Naive thymus-derived CD8-positive, alpha-beta T cell (primary cell): ENCODE data around the gene WIPF3. TPM values are rescaled to one million over a fixed set of nuclear protein-coding genes. Genes with fewer than 3 reads are reported as not detected.
A peak's percentile ranks its signal among the peaks of the same experiment; 100 is the strongest.

Source experiments
- ATAC-seq, 2 donors: fragments of 150-1000 bp; cut with Tn5 transposase in 1 of 2; sonication (Bioruptor Pico), chemical (Tn5 transposase) in 1 of 2; 1 replicate in 1 of 2; 2 replicates in 1 of 2; pipeline ENCODE4 v1.10.0; 2021; ENCODE audit warnings: mild to moderate bottlenecking in 2 of 2, moderate library complexity in 2 of 2
- POLR2A ChIA-PET: fragments of 350-600 bp; sonication (Branson Sonifier 250); formaldehyde crosslinking; loops from one replicate; lab custom pipeline; 2021; ENCODE audit warnings: antibody characterized with exemption; lab: Charles Lee
- DNase-seq, 10 donors: peaks; one replicate each; pipeline versions ENCODE4 v3.0.0 to v3.0.0-alpha.2; 2020 to 2022
- H3K27ac Mint-ChIP-seq, 10 donors: one replicate each; pipeline ENCODE4 v1.8.0; 2020 to 2022; ENCODE audit warnings: mild to moderate bottlenecking in 10 of 10, mixed read lengths in 10 of 10, moderate library complexity in 4 of 10, inconsistent platforms in 1 of 10
- H3K27me3 Mint-ChIP-seq, 5 donors: one replicate each; pipeline ENCODE4 v1.8.0; 2021 to 2022; ENCODE audit warnings: mixed read lengths in 5 of 5
- H3K36me3 Mint-ChIP-seq, 3 donors: one replicate each; pipeline ENCODE4 v1.8.0; 2020 to 2022; ENCODE audit warnings: mixed read lengths in 3 of 3, mild to moderate bottlenecking in 2 of 3, inconsistent platforms in 1 of 3
- H3K4me1 Mint-ChIP-seq, 4 donors: one replicate each; pipeline ENCODE4 v1.8.0; 2021 to 2022; ENCODE audit warnings: mixed read lengths in 4 of 4
- H3K4me3 Mint-ChIP-seq, 10 donors: one replicate each; pipeline ENCODE4 v1.8.0; 2020 to 2022; ENCODE audit warnings: mild to moderate bottlenecking in 10 of 10, mixed read lengths in 10 of 10, moderate library complexity in 6 of 10, inconsistent platforms in 1 of 10
- H3K9me3 Mint-ChIP-seq, 9 donors: one replicate each; pipeline ENCODE4 v1.8.0; 2020 to 2022; ENCODE audit warnings: mixed read lengths in 9 of 9, mild to moderate bottlenecking in 3 of 9, inconsistent platforms in 1 of 9, moderate library complexity in 1 of 9
- polyA plus RNA-seq, 3 donors: library from polyadenylated mRNA; unstranded; fragments of 300-500 nt; fragmentation: Illumina TruSeq; gene quantifications; one replicate each; pipeline ENCODE4 v1.2.3, GENCODE V29; 2021
- total RNA-seq, 8 experiments: library from RNA in 2 of 8; stranded (reverse) in 2 of 8; gene quantifications; one replicate each; pipeline ENCODE4 v1.2.3 and lab custom pipeline; 2021 to 2026

WIPF3 gene
- total and polyA plus RNA-seq, 5 experiments from 2014 or later: 0.05 to 0.10 TPM; not detected in 3

GRCh38 chr7:29811586-29811985, 5.3 kb downstream of the WIPF3 start:
- no peaks in the 10 kb centered on the region for H3K36me3 Mint-ChIP-seq
- H3K27ac Mint-ChIP-seq: no peak overlapping the region
- ATAC-seq: no peak
- no peak overlapping the region for H3K4me3 Mint-ChIP-seq
- no peaks in the 10 kb centered on the region for H3K9me3 Mint-ChIP-seq
- POLR2A ChIA-PET: no interaction called here
- H3K4me1 Mint-ChIP-seq: peaks cover 0 to 9% (median 7%) of the 10 kb centered on the region in 4 donors
- no peak for DNase-seq
- peaks cover 32 to 62% (median 56%) of the 10 kb centered on the region in 5 donors for H3K27me3 Mint-ChIP-seq

- Mint-ChIP-seq H3K4me3 (no peak overlapping the region), H3K27me3 (peaks cover 32 to 58% (median 52%) of the 10 kb centered on the region in 5 donors), H3K36me3 (no peaks in the 10 kb centered on the region), H3K4me1 (peaks cover 0 to 7% (median 6%) of the 10 kb centered on the region in 4 donors), H3K9me3 (no peaks in the 10 kb centered on the region), H3K27ac (no peak overlapping the region)
- POLR2A ChIA-PET: no interaction called here
- DNase-seq: no peak
- no peak for ATAC-seq
Measured at GRCh38 chr7:29812185-29812876, 6.0 kb downstream of the WIPF3 start.

DNA sequence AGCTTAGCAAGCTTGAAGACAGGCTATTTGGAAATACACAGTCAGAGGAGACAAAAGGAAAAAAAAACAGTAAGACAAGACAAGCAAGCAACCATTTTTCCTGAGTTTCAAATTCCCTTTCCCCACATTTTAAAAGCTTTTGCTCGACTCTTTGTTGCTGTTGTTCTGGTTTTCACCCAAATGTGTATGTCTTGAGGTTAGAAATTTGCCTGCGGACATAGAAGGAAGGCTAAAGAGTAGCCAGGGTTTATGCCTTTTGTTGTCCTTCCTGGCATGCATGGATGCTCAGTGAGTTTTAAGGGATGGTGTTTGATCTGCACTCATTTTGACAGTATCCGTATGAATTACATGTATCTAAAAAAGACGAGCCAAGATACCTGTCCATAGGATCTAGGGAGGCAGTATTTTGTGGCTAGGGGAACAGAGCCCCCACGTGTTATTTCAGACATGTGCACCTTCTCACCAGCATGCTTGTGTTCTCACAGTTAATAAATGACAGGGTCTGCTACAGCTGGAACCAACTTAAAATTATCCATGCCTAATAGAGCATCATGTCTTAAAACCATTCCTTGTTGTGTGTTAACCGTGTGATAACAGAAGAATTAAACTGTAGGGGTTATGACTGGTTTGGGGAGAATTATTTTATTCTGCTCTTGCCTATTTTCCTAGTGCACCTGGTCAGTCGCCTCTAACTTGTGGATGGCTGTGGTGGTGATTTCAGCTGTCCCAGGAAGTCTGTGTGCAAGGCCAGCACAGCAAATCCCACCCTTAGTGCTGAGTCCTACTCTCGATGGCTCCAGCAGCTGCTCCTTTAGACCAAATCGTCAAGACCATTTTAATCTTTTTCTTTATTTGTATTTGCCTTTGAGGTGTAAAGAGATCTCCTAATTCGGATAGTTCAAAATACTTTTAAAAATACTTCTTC, 9.1 kb downstream of the WIPF3 start:
- Mint-ChIP-seq H3K4me1 (no peaks in the 10 kb centered on the region), H3K36me3 (no peaks in the 10 kb centered on the region), H3K4me3 (no peak overlapping the region), H3K27me3 (peaks cover 21 to 36% (median 26%) of the 10 kb centered on the region in 5 donors), H3K27ac (no peak overlapping the region), H3K9me3 (no peaks in the 10 kb centered on the region)
- POLR2A ChIA-PET: no interaction called here
- no peak for DNase-seq
- ATAC-seq: no peak

- H3K4me3 Mint-ChIP-seq: no peak overlapping the region
- no peaks in the 10 kb centered on the region for H3K4me1 Mint-ChIP-seq
- DNase-seq (no peak), ATAC-seq (no peak)
- H3K27me3 Mint-ChIP-seq: peaks cover 17 to 53% (median 32%) of the 10 kb centered on the region in 5 donors
- POLR2A ChIA-PET: no interaction called here
- no peaks in the 10 kb centered on the region for H3K9me3 Mint-ChIP-seq
- no peak overlapping the region for H3K27ac Mint-ChIP-seq
- no peaks in the 10 kb centered on the region for H3K36me3 Mint-ChIP-seq
Measured at GRCh38 chr7:29818308-29818707, 12.0 kb downstream of the WIPF3 start.

- H3K27me3 Mint-ChIP-seq: peaks cover 8 to 25% (median 17%) of the 10 kb centered on the region in 5 donors
- no peak overlapping the region for H3K27ac Mint-ChIP-seq
- H3K4me1 Mint-ChIP-seq: peaks cover 0 to 6% (median 3%) of the 10 kb centered on the region in 4 donors
- H3K36me3 Mint-ChIP-seq: no peaks in the 10 kb centered on the region
- no peaks in the 10 kb centered on the region for H3K9me3 Mint-ChIP-seq
- H3K4me3 Mint-ChIP-seq: peak overlapping the region in 9 of 10 donors; percentile 8 to 57 (median 40)
- POLR2A ChIA-PET: no interaction called here
- no peak for ATAC-seq
- DNase-seq: no peak
Measured at GRCh38 chr7:29825775-29826529, 19.6 kb downstream of the WIPF3 start.

DNA sequence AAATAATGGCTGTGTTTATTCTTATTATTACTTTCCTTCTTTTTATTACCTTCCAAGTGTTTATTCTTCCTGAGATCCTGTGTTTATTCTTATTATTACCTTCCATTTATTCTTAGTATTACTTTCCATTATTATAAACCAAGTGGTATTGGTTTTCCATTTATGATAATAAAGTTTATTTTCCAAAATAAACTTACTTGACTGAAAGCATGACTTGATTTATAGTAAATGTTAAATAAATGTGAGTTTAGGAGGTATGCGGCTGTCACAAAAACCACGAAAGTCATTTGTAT, 20.2 kb downstream of the WIPF3 start:
- Mint-ChIP-seq H3K27me3 (peaks cover 8 to 20% (median 14%) of the 10 kb centered on the region in 5 donors), H3K9me3 (peaks cover 0 to 4% (median 0%) of the 10 kb centered on the region in 9 donors), H3K4me1 (peaks cover 0 to 6% (median 3%) of the 10 kb centered on the region in 4 donors), H3K27ac (no peak overlapping the region), H3K36me3 (no peaks in the 10 kb centered on the region), H3K4me3 (no peak overlapping the region)
- no peak for ATAC-seq
- POLR2A ChIA-PET: no interaction called here
- no peak for DNase-seq

DNA sequence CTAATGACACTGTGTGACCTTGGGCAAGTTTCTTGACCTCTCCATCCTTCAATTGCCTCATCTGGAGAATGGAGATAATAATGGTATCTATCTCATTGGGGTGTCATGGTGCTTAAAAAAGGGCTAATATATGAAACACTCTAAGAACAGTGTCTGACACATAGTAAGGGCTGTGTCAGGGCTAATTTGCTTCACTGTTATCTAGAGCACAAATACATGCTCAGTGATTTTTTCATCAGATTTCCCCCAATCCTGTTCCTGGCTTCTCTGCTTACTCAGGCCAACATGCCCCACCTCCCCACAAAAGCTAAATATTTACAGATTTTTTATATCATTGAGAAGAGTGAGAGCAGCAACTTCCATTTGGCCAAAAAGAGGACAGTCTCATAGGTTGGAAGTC, 20.6 kb downstream of the WIPF3 start:
- no peaks in the 10 kb centered on the region for H3K36me3 Mint-ChIP-seq

DNA sequence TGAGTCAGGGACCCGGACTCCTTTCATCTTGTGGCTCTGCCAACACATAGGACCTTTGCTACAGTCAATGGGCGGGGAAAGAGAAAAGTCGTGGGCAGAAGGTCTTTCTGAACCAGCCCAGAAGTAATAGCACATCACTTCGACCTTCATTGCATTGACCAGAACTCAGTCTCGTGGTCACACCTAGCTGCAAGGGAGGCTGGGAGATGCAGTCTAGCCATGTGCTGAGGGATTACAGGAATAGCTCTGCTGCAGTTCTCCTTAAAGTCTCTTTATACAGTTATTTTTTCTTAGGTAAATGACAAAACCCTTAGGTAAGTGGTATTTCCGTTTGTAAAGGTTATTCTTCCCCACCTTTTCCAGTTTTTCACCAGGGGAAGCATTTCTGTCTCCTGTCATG, 25.4 kb downstream of the WIPF3 start:
- POLR2A ChIA-PET: no interaction called here
- no peak for DNase-seq
- Mint-ChIP-seq H3K9me3 (peaks cover 0 to 9% (median 0%) of the 10 kb centered on the region in 9 donors), H3K4me3 (no peak overlapping the region), H3K27ac (no peak overlapping the region), H3K4me1 (no peaks in the 10 kb centered on the region), H3K36me3 (no peaks in the 10 kb centered on the region), H3K27me3 (peaks cover 0 to 17% (median 2%) of the 10 kb centered on the region in 5 donors)
- ATAC-seq: no peak

More for the DNA sequence above, 20.6 kb downstream of the WIPF3 start:
- Mint-ChIP-seq H3K9me3 (peaks cover 0 to 9% (median 0%) of the 10 kb centered on the region in 9 donors), H3K27ac (no peak overlapping the region), H3K27me3 (peaks cover 5 to 16% (median 12%) of the 10 kb centered on the region in 5 donors), H3K4me3 (no peak overlapping the region), H3K4me1 (peaks cover 0 to 6% (median 3%) of the 10 kb centered on the region in 4 donors)
- ATAC-seq (no peak), DNase-seq (no peak)
- POLR2A ChIA-PET: no interaction called here

- no peaks in the 10 kb centered on the region for H3K4me1 Mint-ChIP-seq
- H3K27ac Mint-ChIP-seq: no peak overlapping the region
- no peak overlapping the region for H3K4me3 Mint-ChIP-seq
- H3K36me3 Mint-ChIP-seq: no peaks in the 10 kb centered on the region
- POLR2A ChIA-PET: no interaction called here
- peaks cover 0 to 9% (median 0%) of the 10 kb centered on the region in 9 donors for H3K9me3 Mint-ChIP-seq
- no peak for DNase-seq
- no peak for ATAC-seq
- peaks cover 0 to 13% (median 3%) of the 10 kb centered on the region in 5 donors for H3K27me3 Mint-ChIP-seq
Measured at GRCh38 chr7:29833929-29834328, 27.6 kb downstream of the WIPF3 start.

- DNase-seq (no peak), ATAC-seq (no peak)
- no peak overlapping the region for H3K27ac Mint-ChIP-seq
- peaks cover 0 to 10% (median 4%) of the 10 kb centered on the region in 5 donors for H3K27me3 Mint-ChIP-seq
- H3K4me1 Mint-ChIP-seq: no peaks in the 10 kb centered on the region
- H3K36me3 Mint-ChIP-seq: no peaks in the 10 kb centered on the region
- no peak overlapping the region for H3K4me3 Mint-ChIP-seq
- POLR2A ChIA-PET: no interaction called here
- peaks cover 0 to 9% (median 0%) of the 10 kb centered on the region in 9 donors for H3K9me3 Mint-ChIP-seq
Measured at GRCh38 chr7:29835718-29836117, 29.4 kb downstream of the WIPF3 start.

- H3K27me3 Mint-ChIP-seq: peaks cover 2 to 12% (median 9%) of the 10 kb centered on the region in 5 donors
- H3K4me1 Mint-ChIP-seq: no peaks in the 10 kb centered on the region
- H3K36me3 Mint-ChIP-seq: no peaks in the 10 kb centered on the region
- no peak overlapping the region for H3K4me3 Mint-ChIP-seq
- POLR2A ChIA-PET: no interaction called here
- ATAC-seq: no peak
- H3K9me3 Mint-ChIP-seq: no peaks in the 10 kb centered on the region
- no peak overlapping the region for H3K27ac Mint-ChIP-seq
- no peak for DNase-seq
Measured at GRCh38 chr7:29839302-29839701, 33.0 kb downstream of the WIPF3 start.

- POLR2A ChIA-PET: no interaction called here
- H3K4me1 Mint-ChIP-seq: no peaks in the 10 kb centered on the region
- ATAC-seq: no peak
- no peak overlapping the region for H3K27ac Mint-ChIP-seq
- peaks cover 2 to 14% (median 8%) of the 10 kb centered on the region in 5 donors for H3K27me3 Mint-ChIP-seq
- no peaks in the 10 kb centered on the region for H3K36me3 Mint-ChIP-seq
- H3K9me3 Mint-ChIP-seq: no peaks in the 10 kb centered on the region
- H3K4me3 Mint-ChIP-seq: no peak overlapping the region
- no peak for DNase-seq
Measured at GRCh38 chr7:29839921-29840320, 33.6 kb downstream of the WIPF3 start.
